CD14-positive monocyte (primary cell): ENCODE data around the gene CHAT. TPM values are rescaled to one million over a fixed set of nuclear protein-coding genes. Genes with fewer than 3 reads are reported as not detected.
A peak's percentile ranks its signal among the peaks of the same experiment; 100 is the strongest.

Experiments
- DNase-seq, 3 donors: peaks; one replicate each; pipeline ENCODE4 v3.0.0-alpha.2; 2011 to 2022
- H2AFZ ChIP-seq: 2 replicates; pipeline ENCODE4 v1.6.0; 2012; ENCODE audit warnings: mild to moderate bottlenecking, low read depth, low read length, inconsistent platforms; ENCODE audit not compliant: insufficient read depth, poor library complexity, severe bottlenecking
- H3K27ac ChIP-seq, 2 donors: 1 replicate in 1 of 2; 2 replicates in 1 of 2; pipeline ENCODE4 v1.5.1; 2012 to 2013; ENCODE audit warnings: low read length in 2 of 2, control low read depth in 1 of 2, inconsistent platforms in 1 of 2, low read depth in 1 of 2, mild to moderate bottlenecking in 1 of 2
- H3K27me3 ChIP-seq, 2 donors: one replicate each; pipeline versions ENCODE4 v1.6.0 to v1.6.1; 2011 to 2013; ENCODE audit warnings: low read length in 2 of 2; ENCODE audit not compliant: control insufficient read depth in 2 of 2, insufficient read depth in 2 of 2
- H3K36me3 ChIP-seq, 2 donors: replicated peaks in 1 of 2; 1 replicate in 1 of 2; 2 replicates in 1 of 2; pipeline versions ENCODE4 v1.5.1 to v1.6.1; 2012 to 2013; ENCODE audit warnings: low read length in 2 of 2, control low read depth in 1 of 2, inconsistent platforms in 1 of 2, mild to moderate bottlenecking in 1 of 2; ENCODE audit not compliant: insufficient read depth in 2 of 2, control insufficient read depth in 1 of 2
- H3K4me1 ChIP-seq, 2 donors: 1 replicate in 1 of 2; 2 replicates in 1 of 2; pipeline versions ENCODE4 v1.5.1 to v1.6.1; 2012 to 2013; ENCODE audit warnings: low read length in 2 of 2, control low read depth in 1 of 2, inconsistent platforms in 1 of 2, mild to moderate bottlenecking in 1 of 2, moderate library complexity in 1 of 2; ENCODE audit not compliant: insufficient read depth in 2 of 2, control insufficient read depth in 1 of 2
- H3K4me2 ChIP-seq: replicated peaks from 2 replicates; pipeline ENCODE3; 2012; ENCODE audit warnings: low read length, moderate library complexity, mild to moderate bottlenecking; ENCODE audit not compliant: poor library complexity, severe bottlenecking; ENCODE audit errors: extremely low read depth
- H3K4me3 ChIP-seq, 3 experiments: fragments of 200-600 bp in 1 of 3; sonication (generic) in 1 of 3; replicated peaks in 1 of 3; 1 replicate in 2 of 3; 2 replicates in 1 of 3; pipeline ENCODE4 v1.5.1; 2011 to 2013; ENCODE audit warnings: low read length in 3 of 3, mild to moderate bottlenecking in 3 of 3, control low read depth in 2 of 3, low read depth in 2 of 3, inconsistent platforms in 1 of 3, moderate library complexity in 1 of 3
- H3K79me2 ChIP-seq: 2 replicates; pipeline ENCODE4 v1.6.0; 2012; ENCODE audit warnings: mild to moderate bottlenecking, control low read depth, inconsistent platforms, low read length, moderate library complexity; ENCODE audit not compliant: insufficient read depth
- H3K9ac ChIP-seq: 2 replicates; pipeline ENCODE4 v1.6.0; 2017; ENCODE audit warnings: low read length, mild to moderate bottlenecking; ENCODE audit not compliant: insufficient read depth, poor library complexity, severe bottlenecking
- H3K9me3 ChIP-seq, 2 donors: replicated peaks in 1 of 2; 1 replicate in 1 of 2; 2 replicates in 1 of 2; pipeline versions ENCODE4 v1.5.1 to v1.6.1; 2012 to 2013; ENCODE audit warnings: low read length in 2 of 2, control low read depth in 1 of 2; ENCODE audit not compliant: control insufficient read depth in 1 of 2, insufficient read depth in 1 of 2
- H4K20me1 ChIP-seq: 2 replicates; pipeline ENCODE4 v1.6.0; 2012; ENCODE audit warnings: mild to moderate bottlenecking, low read length, control low read depth, moderate library complexity; ENCODE audit not compliant: insufficient read depth
- H3K27ac Mint-ChIP-seq, 7 donors: one replicate each; pipeline ENCODE4 v1.8.0; 2020; ENCODE audit warnings: mild to moderate bottlenecking in 7 of 7, mixed read lengths in 7 of 7, moderate library complexity in 6 of 7, inconsistent platforms in 2 of 7
- H3K27me3 Mint-ChIP-seq, 3 donors: one replicate each; pipeline ENCODE4 v1.8.0; 2021 to 2022; ENCODE audit warnings: low read depth in 3 of 3, mild to moderate bottlenecking in 3 of 3, mixed read lengths in 3 of 3, moderate library complexity in 3 of 3, inconsistent platforms in 1 of 3
- H3K36me3 Mint-ChIP-seq, 2 donors: one replicate each; pipeline ENCODE4 v1.8.0; 2020; ENCODE audit warnings: mixed read lengths in 2 of 2, inconsistent platforms in 1 of 2, mild to moderate bottlenecking in 1 of 2
- H3K4me1 Mint-ChIP-seq: one replicate; pipeline ENCODE4 v1.8.0; 2020; ENCODE audit warnings: mild to moderate bottlenecking, mixed read lengths
- H3K4me3 Mint-ChIP-seq, 2 donors: one replicate each; pipeline ENCODE4 v1.8.0; 2020; ENCODE audit warnings: mild to moderate bottlenecking in 2 of 2, mixed read lengths in 2 of 2, moderate library complexity in 1 of 2
- H3K9me3 Mint-ChIP-seq, 7 donors: one replicate each; pipeline ENCODE4 v1.8.0; 2020 to 2022; ENCODE audit warnings: mixed read lengths in 7 of 7, mild to moderate bottlenecking in 6 of 7, moderate library complexity in 6 of 7, inconsistent platforms in 2 of 7
- CTCF ChIP-seq: fragments of 200-600 bp; IDR thresholded peaks from one replicate; pipeline ENCODE4 v1.8.0; 2022; ENCODE audit warnings: antibody characterized with exemption, mild to moderate bottlenecking
- WGBS: methylation state at CpG from one replicate; pipeline ENCODE4 v1.1.5; 2013; ENCODE audit warnings: missing lambda C conversion rate; ENCODE audit not compliant: insufficient coverage; 5-methylcytosine and 5-hydroxymethylcytosine counted together
- intact Hi-C, 2 donors: fragments of 100-400 bp; cut with micrococcal nuclease; formaldehyde crosslinking; loops; one replicate each; pipeline versions ENCODE4 v1.15.0 to v1.15.1; 2023
- polyA plus RNA-seq, 3 donors: library from polyadenylated mRNA; depleted of rRNA in 1 of 3; unstranded in 2 of 3; stranded (reverse) in 1 of 3; fragments of 300-500 nt in 2 of 3; fragments of >200 nt in 1 of 3; fragmentation: Illumina TruSeq in 2 of 3; gene quantifications; 1 replicate in 2 of 3; 2 replicates in 1 of 3; pipeline ENCODE4 v1.2.3, GENCODE V29; 2012 to 2021

The CHAT gene
- polyA plus RNA-seq, 3 donors = not detected

GRCh38 chr10:49599546-49599945 is 14.3 kb upstream of the CHAT start:
- H3K27ac Mint-ChIP-seq = peak overlapping the region in 1 of 7 donors; percentile 14
- Histone ChIP-seq H3K4me2 (no peak overlapping the region), H4K20me1 (no peaks in the 10 kb centered on the region), H3K27me3 (no peaks in the 10 kb centered on the region), H3K9me3 (no peaks in the 10 kb centered on the region), H3K9ac (no peak overlapping the region), H3K36me3 (no peaks in the 10 kb centered on the region), H3K27ac (no peak overlapping the region), H3K4me1 (no peaks in the 10 kb centered on the region), H3K4me3 (no peak overlapping the region), H2AFZ (no peak overlapping the region), H3K79me2 (no peaks in the 10 kb centered on the region)
- WGBS = 70% methylated on average over 3 of the region's 3 CpGs
- no peaks in the 10 kb centered on the region for H3K9me3 Mint-ChIP-seq
- TF ChIP-seq CTCF = no peak
- H3K36me3 Mint-ChIP-seq = no peaks in the 10 kb centered on the region
- no peaks in the 10 kb centered on the region for H3K4me1 Mint-ChIP-seq
- peaks cover 11 to 17% (median 14%) of the 10 kb centered on the region in 3 donors for H3K27me3 Mint-ChIP-seq
- DNase-seq = no peak
- intact Hi-C loops = no loop called here
- no peak overlapping the region for H3K4me3 Mint-ChIP-seq

GRCh38 chr10:49600046-49600445 is 13.8 kb upstream of the CHAT start:
- H3K27ac Mint-ChIP-seq = no peak overlapping the region
- Histone ChIP-seq H3K36me3 (no peaks in the 10 kb centered on the region), H2AFZ (no peak overlapping the region), H3K79me2 (no peaks in the 10 kb centered on the region), H3K4me1 (no peaks in the 10 kb centered on the region), H3K9me3 (no peaks in the 10 kb centered on the region), H3K4me3 (no peak overlapping the region), H3K27me3 (no peaks in the 10 kb centered on the region), H3K27ac (no peak overlapping the region), H3K4me2 (no peak overlapping the region), H3K9ac (no peak overlapping the region), H4K20me1 (no peaks in the 10 kb centered on the region)
- H3K36me3 Mint-ChIP-seq = no peaks in the 10 kb centered on the region
- TF ChIP-seq CTCF = no peak
- H3K9me3 Mint-ChIP-seq = no peaks in the 10 kb centered on the region
- intact Hi-C loops = no loop called here
- H3K4me3 Mint-ChIP-seq = no peak overlapping the region
- 94% methylated on average over 8 of the region's 8 CpGs for WGBS
- H3K27me3 Mint-ChIP-seq = peaks cover 10 to 17% (median 17%) of the 10 kb centered on the region in 3 donors
- no peaks in the 10 kb centered on the region for H3K4me1 Mint-ChIP-seq
- DNase-seq = no peak
